GM10266 (cell line): ENCODE data around the gene CFHR1.

ENCODE experiments used
- DNase-seq: peaks from one replicate; pipeline ENCODE4 v3.0.0; 2012; ENCODE audit errors: extremely low spot score
- CTCF ChIP-seq: IDR thresholded peaks from 2 replicates; pipeline ENCODE4 v1.5.1; 2012; ENCODE audit warnings: mild to moderate bottlenecking, low read depth; ENCODE audit not compliant: control insufficient read depth, insufficient read depth; ENCODE audit errors: missing control alignments

Gene CFHR1

DNA sequence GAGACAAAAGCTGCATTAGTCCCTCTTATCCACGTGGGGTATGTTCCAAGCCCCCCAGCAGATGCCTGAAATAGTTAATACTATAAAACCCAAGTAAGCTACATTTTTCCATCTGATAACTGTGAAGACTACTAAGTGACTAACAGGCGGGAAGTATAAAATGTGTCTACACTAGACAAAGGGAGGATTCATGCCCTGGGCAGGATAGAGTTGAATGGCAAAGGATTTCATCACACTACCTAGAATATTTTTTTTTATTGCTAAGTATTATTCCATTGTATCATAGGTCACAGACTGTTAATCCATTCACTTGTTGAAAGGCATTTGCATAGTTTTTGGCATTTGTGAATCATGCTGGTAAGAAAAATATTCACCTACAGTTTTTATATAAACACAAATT lies 41.9 kb downstream of the CFHR1 start:
- no peak for TF ChIP-seq CTCF
- no peak for DNase-seq

GRCh38 chr1:196866974-196867373 lies 47.4 kb downstream of the CFHR1 start:
- TF ChIP-seq CTCF, result no peak

GRCh38 chr1:196873385-196873784 lies 53.9 kb downstream of the CFHR1 start:
- no peak for DNase-seq
- no peak for TF ChIP-seq CTCF

More at GRCh38 chr1:196866974-196867373, 47.4 kb downstream of the CFHR1 start:
- no peak for DNase-seq

GRCh38 chr1:196875935-196876334 lies 56.4 kb downstream of the CFHR1 start:
- no peak for DNase-seq
- no peak for TF ChIP-seq CTCF

GRCh38 chr1:196877964-196878363 lies 58.4 kb downstream of the CFHR1 start:
- no peak for TF ChIP-seq CTCF
- DNase-seq, result no peak
